ENCODE results near the gene KRTCAP3.
"Not testable (repeated sequence)": the region's sequence is repeated elsewhere in the genome, so short reads cannot be mapped to it uniquely, and the experiment has no call there.

The KRTCAP3 gene, protein sequence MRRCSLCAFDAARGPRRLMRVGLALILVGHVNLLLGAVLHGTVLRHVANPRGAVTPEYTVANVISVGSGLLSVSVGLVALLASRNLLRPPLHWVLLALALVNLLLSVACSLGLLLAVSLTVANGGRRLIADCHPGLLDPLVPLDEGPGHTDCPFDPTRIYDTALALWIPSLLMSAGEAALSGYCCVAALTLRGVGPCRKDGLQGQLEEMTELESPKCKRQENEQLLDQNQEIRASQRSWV

DNA sequence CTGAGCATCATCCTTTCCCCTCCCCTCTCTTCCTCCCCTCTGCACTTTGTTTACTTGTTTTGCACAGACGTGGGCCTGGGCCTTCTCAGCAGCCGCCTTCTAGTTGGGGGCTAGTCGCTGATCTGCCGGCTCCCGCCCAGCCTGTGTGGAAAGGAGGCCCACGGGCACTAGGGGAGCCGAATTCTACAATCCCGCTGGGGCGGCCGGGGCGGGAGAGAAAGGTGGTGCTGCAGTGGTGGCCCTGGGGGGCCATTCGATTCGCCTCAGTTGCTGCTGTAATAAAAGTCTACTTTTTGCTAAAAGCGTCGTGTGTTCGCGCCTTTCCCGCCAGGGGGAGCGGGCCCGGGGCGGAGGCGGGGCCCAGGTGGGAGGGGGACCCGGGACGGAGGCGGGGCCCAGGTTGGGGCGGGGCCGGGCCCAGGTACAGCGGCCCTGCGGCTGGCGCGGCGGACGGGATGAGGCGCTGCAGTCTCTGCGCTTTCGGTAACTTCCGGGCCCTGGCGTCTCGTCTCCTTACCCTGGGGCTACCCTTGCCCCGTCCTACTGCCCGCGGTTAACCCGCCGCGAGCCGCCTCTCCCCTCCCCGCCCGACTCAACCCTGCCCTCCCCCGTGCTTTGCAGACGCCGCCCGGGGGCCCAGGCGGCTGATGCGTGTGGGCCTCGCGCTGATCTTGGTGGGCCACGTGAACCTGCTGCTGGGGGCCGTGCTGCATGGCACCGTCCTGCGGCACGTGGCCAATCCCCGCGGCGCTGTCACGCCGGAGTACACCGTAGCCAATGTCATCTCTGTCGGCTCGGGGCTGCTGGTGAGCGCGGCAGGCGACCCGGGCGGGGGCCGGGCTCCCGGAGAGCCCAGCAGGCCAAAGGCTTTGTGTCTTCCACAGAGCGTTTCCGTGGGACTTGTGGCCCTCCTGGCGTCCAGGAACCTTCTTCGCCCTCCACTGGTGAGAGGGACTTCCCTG lies at the start of gene KRTCAP3:
Gene KRTCAP3, plus strand, starts transcription at position 424 of the 962 bp plus-strand sequence. Its CDS starts 32 bp downstream, at position 456.
- peak; percentile 65 for DNase-seq

DNA sequence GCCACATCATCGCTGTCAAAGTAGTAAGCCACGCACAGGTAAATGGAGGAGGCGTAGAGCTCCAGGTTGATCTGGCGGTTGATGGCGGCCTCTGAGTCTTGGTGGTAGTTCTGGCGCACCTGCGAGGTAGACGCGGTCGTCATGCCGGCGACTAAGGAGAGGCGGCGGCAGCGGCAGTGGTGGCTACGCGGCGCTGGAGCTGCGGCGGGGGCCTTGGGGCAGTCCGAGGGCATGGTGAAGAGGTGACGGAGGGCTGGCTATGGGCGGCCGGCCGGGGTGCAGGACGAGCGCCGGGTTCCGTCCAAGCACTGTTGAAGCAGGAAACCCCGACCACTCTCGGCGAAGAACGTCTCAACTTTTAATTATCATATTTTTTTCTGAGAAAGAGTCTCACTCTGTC lies 49.0 kb upstream of the KRTCAP3 start:
- DNase-seq, result no peak

DNA sequence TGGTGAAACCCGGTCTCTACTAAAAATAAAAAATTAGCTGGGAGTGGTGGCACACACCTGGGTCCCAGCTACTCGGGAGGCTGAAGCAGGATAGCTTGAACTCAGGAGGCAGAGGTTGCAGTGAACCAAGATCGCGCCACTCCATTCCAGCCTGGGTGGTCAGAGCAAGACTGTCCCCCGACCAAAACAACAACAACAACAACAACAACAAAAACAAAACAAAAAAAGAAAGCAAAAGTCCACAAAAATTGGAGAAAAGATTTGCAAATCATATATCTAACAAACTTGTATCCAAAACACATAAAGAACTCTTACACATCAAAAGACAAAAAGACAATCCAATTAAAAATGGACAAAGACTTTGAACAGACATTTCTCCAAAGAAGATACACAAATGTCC lies 43.2 kb upstream of the KRTCAP3 start:
- no peak for DNase-seq

DNA sequence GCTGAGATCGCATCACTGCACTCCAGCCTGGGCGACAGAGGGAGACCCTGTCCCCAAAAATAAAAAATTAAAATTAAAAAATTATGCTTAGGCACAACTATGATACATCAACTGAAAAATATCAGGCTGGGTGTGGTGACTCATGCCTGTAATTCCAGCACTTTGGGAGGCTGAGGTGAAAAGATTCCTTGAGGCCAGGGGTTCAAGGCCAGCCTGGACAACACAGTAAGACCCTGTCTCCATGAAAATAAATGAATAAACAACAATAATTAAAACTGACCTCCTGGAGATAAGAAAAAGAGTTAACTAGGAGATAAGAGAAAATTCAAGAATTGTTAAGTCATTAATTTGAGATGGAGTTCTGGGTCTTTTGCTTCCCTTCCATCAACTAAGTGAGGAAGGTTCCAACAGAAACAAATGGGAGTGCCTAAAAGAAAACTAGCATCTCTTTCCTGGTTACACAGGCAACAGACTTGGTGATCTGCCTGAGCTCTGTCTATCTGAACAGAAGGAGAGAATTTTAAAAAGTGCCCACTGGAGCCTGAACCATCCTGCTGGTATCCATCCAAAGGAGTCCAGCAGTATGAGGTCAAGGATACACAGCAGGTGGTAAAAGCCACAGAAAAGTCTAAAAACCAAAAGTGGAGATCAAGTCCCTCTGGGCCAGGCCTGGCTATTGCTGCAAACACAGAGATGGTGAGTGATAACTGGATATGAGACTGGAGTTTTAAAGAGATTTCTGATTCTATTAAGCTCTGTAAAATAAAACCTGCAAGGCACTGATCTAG lies 41.6 kb upstream of the KRTCAP3 start:
- no peak for DNase-seq

DNA sequence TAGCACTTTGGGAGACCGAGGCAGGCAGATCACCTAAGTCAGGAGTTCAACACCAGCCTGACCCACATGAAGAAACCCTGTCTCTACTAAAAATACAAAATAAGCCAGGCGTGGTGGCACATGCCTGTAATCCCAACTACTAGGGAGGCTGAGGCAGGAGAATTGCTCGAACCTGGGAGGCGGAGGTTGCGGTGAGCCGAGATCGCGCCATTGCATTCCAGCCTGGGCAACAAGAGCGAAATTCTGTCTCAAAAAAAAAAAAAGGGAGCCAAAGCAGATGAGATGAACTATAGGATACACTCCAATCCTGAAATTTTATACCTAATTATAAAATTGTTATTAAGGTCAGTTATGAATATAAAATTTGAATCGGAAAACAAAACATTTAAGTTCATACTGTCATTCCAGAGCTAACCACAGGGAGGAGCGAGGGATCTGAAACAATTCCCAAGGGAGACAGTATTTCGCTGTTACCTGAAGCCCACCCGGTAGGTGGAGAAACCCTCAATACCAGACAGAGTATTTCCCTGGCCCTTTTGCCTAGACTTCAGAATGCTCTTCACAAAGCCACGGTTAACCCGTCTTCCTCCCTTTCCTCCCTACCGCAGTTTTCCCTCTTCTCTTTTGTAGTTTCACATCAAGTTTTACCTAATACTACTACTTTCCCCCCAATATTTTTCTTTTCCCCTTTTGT lies 34.2 kb upstream of the KRTCAP3 start:
- DNase-seq, result peak; percentile 38

DNA sequence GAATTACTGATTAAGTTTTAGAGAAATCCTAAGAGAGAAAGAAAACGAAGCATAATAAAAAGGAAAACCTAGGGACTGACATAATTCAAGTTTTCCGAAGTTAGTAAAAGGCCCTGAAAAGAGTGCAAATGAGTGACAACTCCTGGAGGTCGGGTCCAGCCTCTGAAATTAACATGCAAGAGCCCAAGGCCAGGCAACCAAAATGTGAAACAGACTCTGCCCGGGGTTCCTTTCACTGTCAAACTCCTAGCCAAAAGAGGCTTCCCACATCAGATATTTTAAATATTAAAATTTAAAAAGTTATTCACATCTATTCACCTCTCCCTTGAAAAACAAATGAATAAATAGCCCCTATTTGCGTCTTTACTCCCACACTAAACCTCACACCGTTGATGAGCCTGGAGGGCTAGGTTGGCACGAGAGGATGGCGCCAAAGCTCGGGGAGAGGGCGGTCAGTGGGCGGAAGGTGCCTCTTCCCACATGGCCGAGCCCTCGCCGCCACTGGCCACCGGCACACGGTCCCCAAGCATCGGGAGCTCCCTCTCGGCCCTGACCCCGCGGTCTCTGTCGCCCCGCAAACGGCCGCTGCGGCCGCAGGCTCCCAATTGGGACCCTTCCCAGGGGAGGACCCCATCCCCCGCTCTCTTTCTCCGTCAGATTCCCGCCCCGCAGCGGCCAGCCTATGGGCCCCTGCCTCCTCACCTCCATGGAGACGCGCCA lies 33.4 kb upstream of the KRTCAP3 start:
- DNase-seq, result no peak

DNA sequence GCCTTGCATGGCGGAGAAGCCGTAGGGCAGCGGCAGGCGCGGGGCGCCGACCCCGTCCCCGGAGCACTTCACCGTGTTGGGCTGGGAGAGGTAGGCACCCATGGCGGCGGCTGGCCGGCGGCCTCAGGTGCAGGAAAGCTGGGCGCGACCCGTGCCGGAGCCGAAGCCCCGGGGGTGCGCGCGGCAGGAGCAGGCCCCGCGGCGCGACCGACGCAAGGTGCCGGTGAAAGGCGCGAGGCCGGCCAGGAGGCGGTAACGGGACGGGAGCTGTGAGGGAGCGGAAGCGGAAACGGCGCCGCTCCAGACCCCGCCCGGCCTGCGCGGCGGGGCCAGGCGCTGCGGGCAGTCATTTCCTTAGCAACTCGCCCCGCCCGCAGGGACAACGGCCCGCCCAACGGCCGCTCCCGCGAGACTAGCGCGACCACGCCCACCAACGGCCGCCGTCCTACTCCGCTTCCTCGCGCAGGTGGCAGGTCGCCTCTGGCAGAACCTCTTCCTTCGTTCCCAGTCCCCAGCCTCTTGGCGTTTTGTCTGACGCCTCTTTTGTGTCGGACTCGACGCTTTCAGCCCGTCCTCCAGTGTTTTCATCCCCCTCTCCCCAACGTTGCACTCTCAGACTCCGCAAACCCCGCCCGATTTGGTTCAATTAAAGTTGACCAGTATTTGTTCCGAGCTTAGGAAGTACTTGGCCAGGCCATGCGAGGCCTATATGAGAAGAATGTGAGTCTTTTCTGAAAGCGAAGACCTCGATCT lies 32.7 kb upstream of the KRTCAP3 start, which contains the start of gene PPM1G:
Gene PPM1G, minus strand, starts transcription at position 271 of the 753 bp plus-strand sequence. Its CDS starts 169 bp downstream, at position 102.
- peak; percentile 97 for DNase-seq

DNA sequence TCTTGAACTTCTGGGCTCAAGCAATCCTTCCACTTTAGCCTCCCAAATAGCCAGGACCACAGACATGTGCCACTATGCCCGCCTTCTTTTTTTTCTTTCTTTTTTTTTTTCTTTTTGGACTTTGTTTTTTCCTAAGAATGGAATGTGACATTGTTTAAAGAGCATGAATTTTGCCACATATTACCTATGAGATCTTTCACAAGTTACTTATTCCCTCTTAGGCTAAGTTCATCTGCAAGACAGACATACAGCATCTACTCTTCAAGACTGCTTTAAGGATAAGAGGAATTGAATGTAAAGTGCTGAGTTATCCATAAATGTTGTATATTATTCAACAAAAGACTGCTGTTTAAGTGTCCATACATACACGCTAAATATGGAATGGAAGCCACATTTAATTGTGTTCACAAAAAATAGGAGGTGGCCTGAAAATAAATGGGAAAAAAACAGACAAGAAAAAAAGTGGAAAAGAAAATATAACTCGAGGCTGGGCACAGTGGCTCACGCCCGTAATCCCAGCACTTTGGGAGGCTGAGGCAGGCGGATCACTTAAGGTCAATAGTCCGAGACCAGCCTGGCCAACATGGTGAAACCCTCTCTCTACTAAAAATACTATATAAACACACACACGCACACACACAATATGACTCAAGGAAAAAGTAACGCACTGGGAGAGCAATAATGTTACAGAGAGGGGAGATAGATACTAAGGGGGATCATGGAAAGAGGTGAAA lies 29.6 kb upstream of the KRTCAP3 start:
- no peak for DNase-seq

DNA sequence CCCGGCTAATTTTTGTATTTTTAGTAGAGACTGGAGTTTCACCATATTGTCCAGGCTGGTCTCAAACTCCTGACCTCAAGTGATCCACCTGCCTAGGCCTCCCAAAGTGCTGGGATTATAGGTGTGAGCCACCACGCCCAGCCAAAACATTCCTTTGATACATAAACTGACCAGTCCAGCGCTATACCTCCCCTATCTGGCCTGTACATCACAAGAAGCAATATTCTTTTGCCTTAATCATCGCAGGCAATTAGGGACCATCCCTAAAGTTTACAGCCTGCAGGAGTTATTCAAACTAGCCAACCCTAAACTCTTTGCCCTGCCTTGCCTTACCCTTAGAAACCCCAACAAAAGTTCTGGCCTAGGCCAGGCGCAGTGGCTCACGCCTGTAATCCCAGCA lies 26.0 kb upstream of the KRTCAP3 start:
- no peak for DNase-seq

DNA sequence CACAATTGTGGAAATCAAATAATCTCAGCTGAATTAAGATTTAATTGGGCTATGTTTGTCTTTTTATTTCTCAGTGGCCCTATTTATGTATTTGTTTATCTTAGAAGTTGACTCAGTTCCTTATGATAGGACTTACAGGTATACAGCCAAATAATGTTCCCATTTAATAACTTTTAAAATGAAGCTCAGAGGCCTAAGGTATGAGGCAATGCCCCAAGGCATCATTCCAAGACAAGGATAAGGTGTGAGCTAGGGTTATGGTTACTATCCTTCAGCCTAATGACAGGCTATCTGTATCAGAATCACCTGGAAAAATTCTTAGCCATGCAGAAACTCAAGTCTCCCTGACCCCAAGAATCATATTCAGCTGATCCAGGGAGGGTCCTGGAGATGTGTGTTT lies 21.2 kb upstream of the KRTCAP3 start:
- DNase-seq, result no peak

DNA sequence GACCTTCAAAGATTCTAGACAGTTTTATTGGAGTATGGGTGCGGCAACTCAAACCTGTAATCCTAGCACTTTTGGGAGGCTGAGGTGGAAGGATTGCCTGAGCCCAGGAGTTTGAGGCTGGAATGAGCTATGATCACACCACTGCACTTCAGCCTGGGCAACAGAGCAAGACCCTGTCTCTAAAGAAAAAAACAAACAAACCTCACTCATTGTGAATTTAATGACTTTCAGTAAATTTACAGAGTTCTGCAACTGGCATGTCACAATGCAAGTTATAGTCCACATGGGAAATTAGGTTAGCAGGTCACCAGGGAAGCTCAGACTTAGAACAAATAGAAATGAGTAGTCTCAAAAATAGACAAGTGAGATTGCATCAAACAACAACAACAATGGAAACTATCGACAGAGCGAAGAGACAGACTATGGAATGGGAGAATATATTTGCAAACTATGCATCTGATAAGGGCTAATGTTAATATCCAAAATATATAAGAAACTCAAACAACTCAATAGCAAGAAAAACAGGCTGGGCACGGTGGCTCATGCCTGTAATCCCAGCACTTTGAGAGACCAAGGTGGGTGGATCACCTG lies 20.4 kb upstream of the KRTCAP3 start:
- DNase-seq, result no peak

DNA sequence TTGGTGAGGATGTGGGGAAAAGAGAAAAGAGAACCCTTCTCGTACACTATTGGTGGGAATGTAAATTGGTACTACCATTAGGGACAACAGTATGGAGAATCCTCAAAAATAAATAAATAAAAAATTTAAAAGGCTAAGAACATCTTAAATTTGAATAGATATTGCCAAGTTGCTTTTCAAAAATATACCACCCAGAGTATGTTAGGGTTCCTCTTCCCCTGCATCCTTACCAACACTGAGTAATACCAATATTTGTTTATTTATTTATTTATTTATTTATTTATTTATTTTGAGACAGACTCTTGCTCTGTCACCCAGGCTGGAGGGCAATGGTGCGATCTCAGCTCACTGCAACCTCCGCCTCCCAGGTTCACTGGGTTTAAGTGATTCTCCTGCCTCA lies 19.2 kb upstream of the KRTCAP3 start:
- DNase-seq, result no peak

DNA sequence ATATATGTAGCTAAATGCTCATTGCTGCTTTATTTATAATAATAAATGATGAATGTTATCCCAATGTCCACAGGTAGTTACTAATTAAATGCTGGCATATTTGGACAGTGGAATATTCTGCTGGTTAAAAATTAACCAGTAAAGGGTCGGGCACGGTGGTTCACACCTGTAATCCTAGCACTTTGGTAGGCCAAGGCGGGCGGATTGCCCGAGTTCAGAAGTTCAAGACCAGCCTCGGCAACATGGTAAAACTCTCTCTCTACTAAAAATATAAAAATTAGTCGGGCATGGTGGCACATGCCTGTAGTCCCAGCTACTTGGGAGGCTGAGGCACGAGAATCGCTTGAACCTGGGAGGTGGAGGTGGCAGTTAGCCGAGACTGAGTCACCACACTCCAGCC lies 17.1 kb upstream of the KRTCAP3 start:
- not testable (repeated sequence) for DNase-seq

DNA sequence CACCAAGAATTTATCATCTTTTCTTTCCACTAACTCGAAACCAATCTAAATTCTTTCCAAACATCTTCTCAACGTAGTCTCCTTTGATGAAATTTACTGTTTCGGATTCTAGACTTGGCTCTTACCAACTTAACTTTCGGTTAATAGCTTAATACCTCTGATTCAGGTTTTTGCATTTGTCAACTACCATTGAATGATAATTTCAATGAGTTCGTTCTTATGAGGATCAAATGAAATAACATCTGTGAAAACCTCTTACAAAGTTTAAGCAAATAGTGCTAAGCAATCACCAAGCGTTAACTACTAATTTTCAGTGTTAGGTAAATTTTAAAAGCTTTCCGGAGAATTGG lies 14.3 kb upstream of the KRTCAP3 start:
- no peak for DNase-seq

DNA sequence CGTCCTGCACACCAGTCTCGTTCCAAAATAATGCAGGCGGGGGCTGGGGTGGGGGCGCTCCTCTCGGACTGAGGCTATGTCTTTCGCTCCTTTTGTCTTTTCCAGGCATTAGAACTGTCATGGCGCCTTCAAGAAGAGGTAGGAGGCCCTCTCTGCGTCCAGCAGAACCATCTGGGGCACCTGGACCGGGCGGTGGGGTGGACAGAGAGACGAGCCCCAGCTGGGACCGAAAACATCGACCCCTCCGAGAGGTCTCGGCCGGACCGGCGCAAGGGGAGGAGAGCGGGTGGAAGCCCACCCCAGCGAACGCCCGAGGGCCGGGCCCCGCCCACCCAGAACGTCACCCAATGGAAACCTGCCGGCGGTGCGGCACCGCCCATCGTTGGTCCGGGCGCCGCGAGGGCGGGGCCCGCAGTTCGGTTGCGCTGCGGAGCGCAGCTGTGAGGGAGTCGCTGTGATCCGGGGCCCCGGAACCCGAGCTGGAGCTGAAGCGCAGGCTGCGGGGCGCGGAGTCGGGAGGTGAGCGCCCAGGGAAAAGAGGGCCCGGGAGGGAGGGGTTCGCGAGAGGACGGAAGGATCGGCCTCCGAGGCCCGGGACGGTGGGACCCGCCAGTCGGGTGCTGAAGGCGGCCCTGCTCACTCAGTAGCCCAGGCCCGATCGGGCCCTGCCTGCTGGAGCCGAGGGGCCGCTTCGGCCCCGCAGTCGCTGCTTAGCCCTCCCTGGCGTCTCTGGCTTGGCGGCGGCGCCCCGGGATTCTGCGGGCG lies 13.8 kb upstream of the KRTCAP3 start, which contains the start of gene NRBP1:
Gene NRBP1, plus strand, starts transcription at position 419 of the 765 bp plus-strand sequence. CDS start 4,643 bp downstream, outside the sequence.
- peak; percentile 98 for DNase-seq

DNA sequence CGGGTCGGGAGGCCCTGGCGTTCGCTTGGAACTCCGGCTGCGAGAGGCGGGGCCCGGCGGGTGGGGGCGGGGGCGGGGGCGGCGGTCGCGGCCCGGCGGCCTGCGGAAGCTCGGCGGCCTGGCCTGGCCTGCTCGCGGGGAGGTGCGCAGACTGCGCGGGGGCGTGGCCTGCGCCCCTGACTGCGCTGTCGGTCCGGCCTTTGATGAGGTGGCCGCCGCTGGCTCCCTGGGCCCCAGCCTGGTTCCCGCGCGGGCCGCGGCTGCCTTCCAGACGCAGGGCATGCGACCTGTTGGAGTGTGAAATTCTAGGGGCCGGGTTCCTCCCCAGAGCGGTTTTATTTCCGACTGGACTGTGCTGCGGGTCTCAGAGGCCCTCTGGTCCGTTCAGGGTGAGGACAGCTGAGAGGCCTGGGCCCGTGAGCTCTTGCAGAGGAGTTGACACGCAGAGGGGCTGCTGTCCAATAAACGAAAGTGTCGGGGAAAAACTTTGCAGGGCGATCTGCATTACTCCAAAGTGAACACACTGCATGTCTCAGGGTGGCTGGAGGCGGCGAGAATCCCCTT lies 13.1 kb upstream of the KRTCAP3 start:
- peak; percentile 90 for DNase-seq

DNA sequence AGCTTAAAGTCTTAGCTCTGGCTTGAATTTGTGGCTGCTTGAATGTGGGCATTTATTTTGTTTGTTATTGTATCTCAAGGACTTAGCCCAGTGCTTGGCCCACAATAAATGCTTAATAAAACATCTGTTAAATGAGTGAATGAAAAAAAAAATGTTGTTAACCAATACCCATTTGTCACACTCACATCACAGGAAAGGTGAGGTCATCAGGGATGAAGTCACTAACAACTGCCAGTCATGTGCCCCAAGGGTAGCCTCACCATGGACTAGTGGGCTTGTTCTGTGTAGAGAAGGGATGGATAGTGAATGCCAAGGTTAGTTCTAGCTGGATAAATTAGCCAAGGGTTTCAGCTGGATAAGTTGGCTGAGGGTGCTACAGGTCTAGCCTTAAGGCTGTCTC lies 10.8 kb upstream of the KRTCAP3 start:
- DNase-seq, result no peak

DNA sequence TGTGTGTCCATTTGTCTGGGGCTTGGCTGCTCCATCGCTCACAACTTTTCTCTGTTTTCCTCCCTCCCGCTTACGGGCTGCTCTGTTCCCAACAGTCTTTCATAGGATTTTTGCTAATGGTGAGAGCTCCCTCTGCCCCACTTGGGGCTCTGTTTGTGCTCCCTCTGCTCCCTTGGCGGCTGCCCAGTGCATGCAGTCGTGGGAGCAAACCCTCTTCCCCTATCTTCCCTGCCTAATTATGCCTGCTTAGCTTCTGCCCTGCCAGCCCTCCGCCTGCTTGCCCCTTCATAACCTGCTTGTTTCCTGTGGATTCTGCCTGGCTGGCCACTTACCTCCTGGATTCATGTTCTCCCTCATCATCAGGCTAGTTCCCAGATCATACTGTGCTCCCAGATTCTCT lies 6.6 kb upstream of the KRTCAP3 start:
- DNase-seq, result no peak

All from retina (tissue), 1 donor.